ENCODE measurements around the gene GPS2.
"Not testable (repeated sequence)": the region's sequence is repeated elsewhere in the genome, so short reads cannot be mapped to it uniquely, and the experiment has no call there.

GPS2 gene

GRCh38 chr17:7337600-7337999, 22.4 kb upstream of the GPS2 start:
- DNase-seq (ENCODE audit: low spot score) = not testable (repeated sequence)

DNA sequence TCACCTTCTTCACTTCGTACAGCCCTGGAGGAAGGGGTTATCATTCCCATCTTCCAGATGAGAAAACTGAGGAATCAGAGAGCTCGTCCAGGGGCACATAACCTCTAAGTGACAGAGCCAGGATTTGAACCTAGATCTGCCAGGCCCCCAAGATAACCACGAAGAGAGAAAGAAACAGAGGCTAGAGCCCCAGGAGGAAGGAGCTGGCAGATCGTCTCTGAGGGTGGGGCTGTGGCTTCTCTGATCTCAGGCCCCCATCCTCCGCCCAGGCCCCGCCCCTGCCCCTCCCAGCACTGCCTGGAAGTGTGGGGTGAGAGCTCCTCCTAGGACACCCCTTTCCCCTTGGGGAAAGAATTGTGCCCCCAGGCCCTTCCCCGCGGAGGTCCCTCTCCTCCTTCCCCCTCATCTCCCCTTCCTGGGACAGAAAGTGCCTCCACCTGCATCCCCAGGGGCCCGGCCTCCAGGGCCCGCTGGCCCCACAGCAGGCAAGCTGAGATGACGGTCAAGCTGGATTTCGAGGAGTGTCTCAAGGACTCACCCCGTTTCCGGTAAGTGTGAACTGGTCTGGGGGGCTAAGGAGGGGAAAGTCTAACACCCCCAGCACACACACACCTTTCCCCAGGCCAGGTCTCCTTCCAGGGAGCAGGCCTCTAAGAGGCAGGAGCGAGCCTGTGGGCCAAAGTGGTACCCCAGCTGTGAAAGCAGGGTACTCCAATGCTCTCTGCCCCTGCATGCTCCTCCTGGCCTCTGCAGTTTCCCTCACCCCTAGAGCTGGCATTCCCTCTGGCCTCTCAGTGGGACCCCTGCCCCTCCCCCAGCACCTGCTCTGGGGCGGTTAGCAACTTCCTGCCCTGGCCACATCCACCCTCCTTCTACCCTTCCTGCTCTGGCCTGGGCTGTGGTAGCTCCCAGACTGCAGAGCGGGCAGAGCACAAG, 21.3 kb upstream of the GPS2 start, which contains the start of gene ACAP1:
Gene ACAP1 (plus strand): TSS at position 290 of the 936 bp plus-strand sequence. CDS start 206 bp downstream, at position 496.
- no peak for DNase-seq (ENCODE audit: low spot score)

DNA sequence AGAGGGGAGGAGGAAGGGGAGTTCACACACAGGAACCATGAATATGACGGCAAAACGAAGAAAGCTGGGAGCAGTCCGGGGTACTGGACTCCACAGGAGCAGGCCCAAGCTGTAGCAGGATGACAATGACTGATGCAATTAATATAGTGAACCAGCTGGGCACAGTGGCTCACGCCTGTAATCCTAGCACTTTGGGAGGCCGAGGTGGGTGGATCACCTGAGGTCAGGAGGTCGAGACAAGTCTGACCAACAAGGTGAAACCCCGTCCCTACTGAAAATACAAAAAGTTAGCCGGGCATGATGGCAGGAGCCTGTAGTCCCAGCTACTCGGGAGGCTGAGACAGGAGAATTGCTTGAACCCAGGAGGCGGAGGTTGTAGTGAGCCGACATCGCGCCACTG, 20.6 kb upstream of the GPS2 start:
- not testable (repeated sequence) for DNase-seq (ENCODE audit: low spot score)

DNA sequence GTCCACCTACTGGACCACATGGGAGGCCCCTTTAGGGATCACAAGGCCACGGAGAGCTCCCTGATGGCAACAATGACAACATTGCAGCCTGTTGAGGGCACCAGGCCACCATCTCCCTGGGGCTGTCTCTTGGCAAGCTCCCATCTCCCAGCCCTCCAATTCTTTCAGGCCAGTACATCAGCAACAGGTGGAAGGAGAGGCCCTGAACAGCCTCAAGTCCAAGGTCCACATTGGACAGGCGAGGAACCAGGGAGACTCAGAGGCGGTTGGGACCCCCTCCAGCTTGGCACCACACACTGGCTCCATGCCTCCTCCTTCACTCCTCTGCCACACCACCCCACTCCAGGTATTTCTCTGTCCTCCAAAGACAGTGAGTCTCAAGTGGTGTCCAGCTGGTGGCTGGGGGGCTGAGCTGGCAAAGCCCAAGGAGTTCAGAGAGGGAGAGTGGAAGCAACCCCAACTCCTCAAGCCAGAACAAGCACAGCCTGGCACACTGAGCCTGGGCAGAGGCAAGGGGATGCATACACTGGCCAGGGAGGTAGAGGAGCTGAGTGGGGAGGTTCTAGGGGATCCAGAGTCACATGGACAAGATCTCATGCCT, 19.9 kb upstream of the GPS2 start:
- no peak for DNase-seq (ENCODE audit: low spot score)

DNA sequence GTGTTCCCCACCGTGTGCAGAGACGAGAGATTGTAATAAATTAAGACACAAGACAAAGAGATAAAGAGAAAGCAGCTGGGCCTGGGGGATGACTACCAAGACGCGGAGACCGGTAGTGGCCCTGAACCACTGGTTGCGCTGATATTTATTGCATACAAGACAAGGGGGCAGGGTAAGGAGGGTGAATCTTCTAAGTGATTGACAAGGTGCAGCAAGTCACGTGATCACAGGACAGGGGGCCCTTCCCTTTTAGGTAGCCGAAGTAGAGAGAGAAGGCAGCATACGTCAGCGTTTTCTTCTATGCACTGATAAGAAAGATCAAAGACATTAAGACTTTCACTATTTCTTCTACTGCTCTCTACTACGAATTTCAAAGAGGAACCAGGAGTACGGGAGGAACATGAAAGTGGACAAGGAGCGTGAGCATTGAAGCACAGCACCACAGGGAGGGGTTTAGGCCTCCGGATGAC, 17.5 kb upstream of the GPS2 start:
- DNase-seq (ENCODE audit: low spot score) = not testable (repeated sequence)

- DNase-seq (ENCODE audit: low spot score) = no peak
These were observed 17.0 kb upstream of the GPS2 start for GRCh38 chr17:7332111-7332510.

- no peak for DNase-seq (ENCODE audit: low spot score)
These were observed 15.5 kb upstream of the GPS2 start for GRCh38 chr17:7330638-7331015.

DNA sequence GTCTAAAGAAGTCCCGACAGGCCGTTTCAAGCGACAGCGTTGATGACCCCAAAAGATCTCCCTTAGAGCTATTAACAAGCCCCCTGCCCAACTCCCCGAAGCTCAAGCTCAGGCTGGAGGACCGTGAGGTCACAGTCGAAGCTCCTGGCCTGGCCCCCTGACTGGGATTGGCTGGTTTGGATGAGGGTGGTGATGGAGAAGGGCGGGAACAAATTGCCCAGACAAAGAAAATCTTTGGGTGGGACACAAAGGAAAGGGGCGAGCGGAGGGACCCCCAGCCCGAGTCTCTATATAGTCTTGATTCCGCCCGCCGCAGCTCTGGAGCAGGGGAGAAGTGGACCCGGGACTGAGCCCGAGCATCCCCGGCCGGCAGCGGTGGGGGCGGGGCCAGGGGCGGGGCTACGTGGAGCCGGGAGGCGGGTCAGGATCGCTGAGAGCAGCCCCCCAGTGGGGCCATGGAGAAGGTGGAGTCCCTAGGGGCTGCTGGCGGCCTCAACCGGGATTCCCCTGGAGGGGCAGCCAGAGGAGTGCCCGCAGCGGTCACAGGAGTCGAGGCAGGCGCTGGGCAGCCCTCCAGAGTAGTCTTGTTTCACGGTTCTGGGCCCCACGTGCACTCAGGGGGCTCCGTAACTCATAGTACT, 15.0 kb upstream of the GPS2 start:
- DNase-seq (ENCODE audit: low spot score) = peak; percentile 86

DNA sequence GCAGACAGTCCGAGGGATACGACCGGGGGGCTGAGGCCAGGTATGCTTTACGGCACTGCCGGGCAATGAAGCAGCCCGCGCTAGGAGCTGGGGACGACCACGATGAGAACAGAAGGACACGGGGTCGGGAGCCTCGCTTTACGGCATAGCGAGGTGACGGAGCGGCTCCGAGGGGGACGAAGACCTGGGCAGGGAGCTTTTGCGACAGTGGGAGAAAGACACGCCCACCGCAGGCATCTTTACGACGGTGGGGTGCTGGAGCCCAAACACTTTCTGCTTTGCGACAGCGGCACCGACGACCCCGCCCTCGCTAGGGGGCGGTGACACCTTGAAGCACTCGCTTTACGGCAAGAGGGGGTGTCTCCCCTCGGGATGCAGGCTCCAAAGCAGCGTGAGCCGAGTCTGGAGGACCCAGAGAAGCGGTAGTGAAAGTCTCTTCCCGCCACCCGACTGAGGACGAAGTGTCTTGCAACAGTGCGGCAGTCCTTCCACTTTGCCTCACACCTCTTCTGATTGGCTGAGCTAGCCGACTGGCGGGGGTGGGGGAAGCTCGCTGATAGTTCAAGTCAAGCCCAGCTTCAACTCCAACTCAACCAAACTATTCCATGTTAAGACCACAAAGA, 14.3 kb upstream of the GPS2 start:
- DNase-seq (ENCODE audit: low spot score) = peak; percentile 99

GRCh38 chr17:7328840-7329373, 13.7 kb upstream of the GPS2 start, which contains the start of gene NEURL4:
Gene NEURL4 (minus strand): TSS chr17:7329335. CDS start chr17:7329312, 23 bp downstream.
- DNase-seq (ENCODE audit: low spot score) = no peak

GRCh38 chr17:7328009-7328408, 12.8 kb upstream of the GPS2 start:
- no peak for DNase-seq (ENCODE audit: low spot score)

- no peak for DNase-seq (ENCODE audit: low spot score)
These were observed 12.3 kb upstream of the GPS2 start for GRCh38 chr17:7327501-7327900.

- DNase-seq (ENCODE audit: low spot score) = no peak
These were observed 11.9 kb upstream of the GPS2 start for GRCh38 chr17:7327056-7327455.

DNA sequence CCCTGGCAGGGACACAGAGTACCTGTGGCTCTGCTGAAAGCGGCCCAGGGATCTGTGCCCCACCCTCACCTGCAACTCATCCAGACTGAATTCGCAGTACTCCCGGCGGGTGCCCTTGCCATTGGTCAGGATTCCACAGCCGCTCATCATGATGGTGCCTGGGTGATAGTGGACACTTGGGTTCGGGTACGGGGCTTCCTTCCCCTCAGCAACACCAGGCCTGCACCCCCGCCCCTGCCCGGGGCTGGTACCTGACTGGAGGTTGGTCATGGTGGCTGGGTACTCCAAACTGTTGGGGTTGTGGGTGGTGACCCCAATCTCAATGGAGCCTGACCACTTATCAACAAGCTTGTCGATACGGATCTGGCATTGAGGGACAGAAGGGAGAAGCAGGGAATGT, 11.0 kb upstream of the GPS2 start:
- no peak for DNase-seq (ENCODE audit: low spot score)

GRCh38 chr17:7325031-7325528, 9.9 kb upstream of the GPS2 start:
- no peak for DNase-seq (ENCODE audit: low spot score)

GRCh38 chr17:7324438-7324779, 9.2 kb upstream of the GPS2 start:
- no peak for DNase-seq (ENCODE audit: low spot score)

GRCh38 chr17:7323731-7324437, 8.7 kb upstream of the GPS2 start:
- DNase-seq (ENCODE audit: low spot score) = peak; percentile 51

DNA sequence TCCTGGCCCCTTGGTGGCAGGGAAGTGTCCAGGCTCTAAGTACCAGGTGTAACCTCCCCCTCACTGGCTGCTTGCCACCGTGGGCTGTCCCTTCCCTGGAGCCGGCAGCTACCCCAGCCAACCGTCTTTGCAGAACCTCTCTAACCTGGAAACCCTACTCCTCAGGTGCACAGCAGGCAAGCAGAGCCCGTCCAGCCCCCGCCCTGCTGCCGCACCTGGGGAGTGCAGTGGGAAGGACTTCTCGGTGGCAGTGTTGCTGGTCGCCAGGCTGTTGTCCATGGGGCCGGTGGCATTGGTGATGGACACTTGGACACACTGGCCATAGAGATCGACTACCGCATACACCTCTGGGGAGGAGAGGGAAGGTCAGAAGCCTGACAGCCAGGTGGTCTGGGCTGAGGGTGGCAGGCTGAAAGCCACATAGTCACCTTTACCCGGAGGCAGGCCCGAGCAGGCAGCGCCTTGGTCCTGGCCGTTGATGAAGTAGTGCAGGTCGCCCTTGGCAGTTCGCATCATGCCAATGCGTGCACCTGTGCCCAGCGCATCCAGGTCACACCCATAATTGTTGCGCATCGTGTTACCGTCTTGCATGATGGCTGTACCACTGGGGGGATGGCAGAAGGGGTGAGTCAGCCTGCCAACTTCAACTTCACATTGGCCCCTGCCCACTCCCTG, 7.5 kb upstream of the GPS2 start:
- DNase-seq (ENCODE audit: low spot score) = no peak

- no peak for DNase-seq (ENCODE audit: low spot score)
These were observed 6.3 kb upstream of the GPS2 start for GRCh38 chr17:7321466-7321865.

GRCh38 chr17:7318121-7318860, 3.1 kb upstream of the GPS2 start:
- no peak for DNase-seq (ENCODE audit: low spot score)
